C1 segment of cervical spinal cord (tissue), 14 donors: Measurements from ENCODE around the gene CPNE5.

Source experiments
- DNase-seq, 14 donors: peaks; one replicate each; lab custom pipeline; 2025; lab: John Stamatoyannopoulos, UW

Gene CPNE5

GRCh38 chr6:36857325-36857724, 18.1 kb upstream of the CPNE5 start:
- DNase-seq: no peak

GRCh38 chr6:36856277-36856676, 17.0 kb upstream of the CPNE5 start:
- DNase-seq: no peak

GRCh38 chr6:36855750-36856149, 16.5 kb upstream of the CPNE5 start:
- DNase-seq: no peak

- DNase-seq: no peak
Measured at GRCh38 chr6:36853325-36853724, 14.1 kb upstream of the CPNE5 start.

- peak in 1 of 14 donors; percentile 36 for DNase-seq
Measured at GRCh38 chr6:36852481-36853147, 13.4 kb upstream of the CPNE5 start.

- DNase-seq: no peak
Measured at GRCh38 chr6:36851626-36852025, 12.4 kb upstream of the CPNE5 start.

GRCh38 chr6:36851149-36851614, 11.9 kb upstream of the CPNE5 start:
- peak in 9 of 14 donors; percentile 20 to 68 (median 37) for DNase-seq

GRCh38 chr6:36850021-36850420, 10.8 kb upstream of the CPNE5 start:
- DNase-seq: no peak

- peak in 2 of 14 donors; percentile 23 to 30 for DNase-seq
Measured at GRCh38 chr6:36848658-36849441, 9.6 kb upstream of the CPNE5 start.

- DNase-seq: no peak
Measured at GRCh38 chr6:36847991-36848390, 8.7 kb upstream of the CPNE5 start.

GRCh38 chr6:36847152-36847551, 7.9 kb upstream of the CPNE5 start:
- DNase-seq: no peak

- no peak for DNase-seq
Measured at GRCh38 chr6:36845233-36845632, 6.0 kb upstream of the CPNE5 start.

GRCh38 chr6:36844232-36845170, 5.3 kb upstream of the CPNE5 start:
- DNase-seq: no peak

- no peak for DNase-seq
Measured at GRCh38 chr6:36843170-36843569, 3.9 kb upstream of the CPNE5 start.

GRCh38 chr6:36841756-36842155, 2.5 kb upstream of the CPNE5 start:
- DNase-seq: no peak

GRCh38 chr6:36840432-36841403, 1.5 kb upstream of the CPNE5 start:
- peak in 2 of 14 donors; percentile 36 to 56 for DNase-seq

- DNase-seq: peak in 4 of 14 donors; percentile 27 to 40 (median 32)
Measured at GRCh38 chr6:36839749-36840431, 646 bp upstream of the CPNE5 start.

- DNase-seq: no peak
Measured at GRCh38 chr6:36837686-36838085, 1.6 kb downstream of the CPNE5 start.

- DNase-seq: no peak
Measured at GRCh38 chr6:36837022-36837339, 2.3 kb downstream of the CPNE5 start.
